SJSA1 (cell line): ENCODE data around the gene MRPL44. TPM values are rescaled to one million over a fixed set of nuclear protein-coding genes. Genes with fewer than 3 reads are reported as not detected.
"Not testable (repeated sequence)": the region's sequence is repeated elsewhere in the genome, so short reads cannot be mapped to it uniquely, and the experiment has no call there.

ENCODE experiments used
- DNase-seq, 2 experiments: peaks; one replicate each; pipeline ENCODE4 v3.0.0-alpha.2; 2015 to 2020; ENCODE audit warnings: low spot score in 2 of 2, low read depth in 1 of 2
- H3K27ac ChIP-seq: fragments of 250-450 bp; sonication (Bioruptor Pico); 2 replicates; pipeline ENCODE4 v1.5.1; 2020; ENCODE audit warnings: mild to moderate bottlenecking, moderate library complexity
- H3K27me3 ChIP-seq: fragments of 250-450 bp; sonication (Bioruptor Pico); replicated peaks from 2 replicates; pipeline ENCODE4 v1.5.1; 2020; ENCODE audit warnings: mild to moderate bottlenecking, moderate library complexity
- H3K36me3 ChIP-seq: fragments of 250-450 bp; sonication (Bioruptor Pico); 2 replicates; pipeline ENCODE4 v1.5.1; 2020; ENCODE audit warnings: mild to moderate bottlenecking
- H3K4me1 ChIP-seq: fragments of 250-450 bp; sonication (Bioruptor Pico); replicated peaks from 2 replicates; pipeline ENCODE4 v1.6.1; 2021; ENCODE audit warnings: mild to moderate bottlenecking
- H3K4me3 ChIP-seq: fragments of 250-450 bp; sonication (Bioruptor Pico); 2 replicates; pipeline ENCODE4 v1.5.1; 2020; ENCODE audit warnings: mild to moderate bottlenecking
- H3K9me3 ChIP-seq: fragments of 250-450 bp; sonication (Bioruptor Pico); replicated peaks from 2 replicates; pipeline ENCODE4 v1.5.1; 2020; ENCODE audit warnings: mild to moderate bottlenecking
- total RNA-seq: library from RNA; depleted of rRNA; stranded (reverse); fragments of >200 nt; shearing (Covaris generic); gene quantifications from 2 replicates; pipeline ENCODE4 v1.2.3, GENCODE V29; 2014

MRPL44 gene
- total RNA-seq, 1 experiment from 2014 or later: 47.2 TPM

GRCh38 chr2:223928113-223929006 is 28.9 kb upstream of the MRPL44 start:
- Histone ChIP-seq H3K4me1 (peaks cover 29% of the 10 kb centered on the region), H3K27ac (no peak overlapping the region), H3K4me3 (no peak overlapping the region), H3K9me3 (peaks cover 10% of the 10 kb centered on the region), H3K36me3 (peaks cover 46% of the 10 kb centered on the region), H3K27me3 (no peaks in the 10 kb centered on the region)
- DNase-seq: no peak

- H3K4me1 ChIP-seq: peaks cover 34% of the 10 kb centered on the region
- H3K9me3 ChIP-seq: peaks cover 10% of the 10 kb centered on the region
- no peak overlapping the region for H3K4me3 ChIP-seq
- H3K36me3 ChIP-seq: peaks cover 39% of the 10 kb centered on the region
- no peak overlapping the region for H3K27ac ChIP-seq
- no peak for DNase-seq
- no peaks in the 10 kb centered on the region for H3K27me3 ChIP-seq
These were observed 27.6 kb upstream of the MRPL44 start for GRCh38 chr2:223929571-223930102.

GRCh38 chr2:223930103-223930976 is 26.9 kb upstream of the MRPL44 start:
- no peak for DNase-seq
- peaks cover 33% of the 10 kb centered on the region for H3K36me3 ChIP-seq
- H3K9me3 ChIP-seq: peaks cover 10% of the 10 kb centered on the region

GRCh38 chr2:223932816-223933800 is 24.2 kb upstream of the MRPL44 start:
- H3K4me3 ChIP-seq: no peak overlapping the region
- H3K9me3 ChIP-seq: no peaks in the 10 kb centered on the region
- H3K27ac ChIP-seq: peak overlapping the region; percentile 16
- peaks cover 12% of the 10 kb centered on the region; the same call in 1 of the 2 replicates for H3K36me3 ChIP-seq
- no peak for DNase-seq
- H3K4me1 ChIP-seq: peaks cover 66% of the 10 kb centered on the region
- H3K27me3 ChIP-seq: no peaks in the 10 kb centered on the region

More at GRCh38 chr2:223930103-223930976, 26.9 kb upstream of the MRPL44 start:
- H3K4me3 ChIP-seq: no peak overlapping the region
- no peak overlapping the region; the same call in 1 of the 2 replicates for H3K27ac ChIP-seq
- H3K4me1 ChIP-seq: peaks cover 40% of the 10 kb centered on the region
- H3K27me3 ChIP-seq: no peaks in the 10 kb centered on the region

- no peak overlapping the region for H3K27ac ChIP-seq
- H3K36me3 ChIP-seq: peaks cover 16% of the 10 kb centered on the region
- no peak for DNase-seq
- no peaks in the 10 kb centered on the region for H3K27me3 ChIP-seq
- peaks cover 83% of the 10 kb centered on the region for H3K4me1 ChIP-seq
- no peaks in the 10 kb centered on the region for H3K9me3 ChIP-seq
- no peak overlapping the region for H3K4me3 ChIP-seq
These were observed 22.4 kb upstream of the MRPL44 start for GRCh38 chr2:223934870-223935269.

GRCh38 chr2:223935459-223936125 is 21.7 kb upstream of the MRPL44 start:
- DNase-seq: no peak
- Histone ChIP-seq H3K9me3 (no peaks in the 10 kb centered on the region), H3K27ac (no peak overlapping the region; the same call in 1 of the 2 replicates), H3K36me3 (peaks cover 19% of the 10 kb centered on the region), H3K4me1 (peaks cover 83% of the 10 kb centered on the region), H3K27me3 (no peaks in the 10 kb centered on the region), H3K4me3 (no peak overlapping the region)

- H3K36me3 ChIP-seq: peaks cover 15% of the 10 kb centered on the region
- DNase-seq: peak in 1 of 2 experiments; percentile 55
- H3K27ac ChIP-seq: peak overlapping the region; percentile 82
- H3K27me3 ChIP-seq: no peaks in the 10 kb centered on the region
- H3K9me3 ChIP-seq: no peaks in the 10 kb centered on the region
- no peak overlapping the region for H3K4me3 ChIP-seq
- H3K4me1 ChIP-seq: peaks cover 91% of the 10 kb centered on the region
These were observed 20.4 kb upstream of the MRPL44 start for GRCh38 chr2:223936862-223937326.

- no peaks in the 10 kb centered on the region for H3K27me3 ChIP-seq
- no peaks in the 10 kb centered on the region for H3K9me3 ChIP-seq
- DNase-seq: peak; percentile 80 to 91
- H3K36me3 ChIP-seq: peaks cover 16% of the 10 kb centered on the region
- H3K4me1 ChIP-seq: peaks cover 96% of the 10 kb centered on the region
- peak overlapping the region; percentile 82 for H3K27ac ChIP-seq
- H3K4me3 ChIP-seq: no peak overlapping the region
These were observed 19.7 kb upstream of the MRPL44 start for GRCh38 chr2:223937535-223937934.

GRCh38 chr2:223939438-223939837 is 17.8 kb upstream of the MRPL44 start:
- not testable (repeated sequence) for DNase-seq, H3K9me3 ChIP-seq, H3K4me3 ChIP-seq, H3K27me3 ChIP-seq
- H3K4me1 ChIP-seq: peaks cover 87% of the 10 kb centered on the region
- peak overlapping the region; percentile 16 for H3K27ac ChIP-seq
- H3K36me3 ChIP-seq: peaks cover 28% of the 10 kb centered on the region

- H3K9me3 ChIP-seq: no peaks in the 10 kb centered on the region
- DNase-seq: peak; percentile 74 to 92
- peak overlapping the region; percentile 75 for H3K27ac ChIP-seq
- H3K4me1 ChIP-seq: peaks cover 71% of the 10 kb centered on the region
- H3K4me3 ChIP-seq: peak overlapping the region; percentile 3; the same call in 1 of the 2 replicates
- H3K27me3 ChIP-seq: no peaks in the 10 kb centered on the region
- H3K36me3 ChIP-seq: peaks cover 34% of the 10 kb centered on the region
These were observed 15.5 kb upstream of the MRPL44 start for GRCh38 chr2:223941579-223942277.

- H3K27ac ChIP-seq: peak overlapping the region; percentile 81
- no peaks in the 10 kb centered on the region for H3K9me3 ChIP-seq
- no peaks in the 10 kb centered on the region for H3K27me3 ChIP-seq
- DNase-seq: no peak
- H3K36me3 ChIP-seq: peaks cover 34% of the 10 kb centered on the region
- peaks cover 59% of the 10 kb centered on the region for H3K4me1 ChIP-seq
- peak overlapping the region; percentile 95 for H3K4me3 ChIP-seq
These were observed 14.1 kb upstream of the MRPL44 start for GRCh38 chr2:223943135-223943534.
